HG03039 (cell line): ENCODE data around the gene ADGRE1.

Experiments
- ATAC-seq: cut with Tn5 transposase; IDR thresholded peaks from one replicate; pipeline ENCODE4 v1.9.1; 2021; ENCODE audit warnings: mild to moderate bottlenecking, moderate library complexity; ENCODE audit not compliant: unreplicated experiment

ADGRE1 gene

GRCh38 chr19:6873708-6874431, 13.5 kb upstream of the ADGRE1 start:
- ATAC-seq = no peak

- no peak for ATAC-seq
Measured at GRCh38 chr19:6875218-6875617, 12.2 kb upstream of the ADGRE1 start.

- no peak for ATAC-seq
Measured at GRCh38 chr19:6876748-6877147, 10.6 kb upstream of the ADGRE1 start.

GRCh38 chr19:6877766-6878165, 9.6 kb upstream of the ADGRE1 start:
- no peak for ATAC-seq

- ATAC-seq = no peak
Measured at GRCh38 chr19:6886277-6886897, 992 bp upstream of the ADGRE1 start.

- ATAC-seq = no peak
Measured at GRCh38 chr19:6888967-6889366, 1.6 kb downstream of the ADGRE1 start.

GRCh38 chr19:6890401-6890913, 3.1 kb downstream of the ADGRE1 start:
- no peak for ATAC-seq

- no peak for ATAC-seq
Measured at GRCh38 chr19:6890938-6891337, 3.6 kb downstream of the ADGRE1 start.

GRCh38 chr19:6891761-6892385, 4.5 kb downstream of the ADGRE1 start:
- ATAC-seq = no peak

GRCh38 chr19:6894313-6894712, 6.9 kb downstream of the ADGRE1 start:
- ATAC-seq = no peak

- ATAC-seq = no peak
Measured at GRCh38 chr19:6903446-6903845, 16.1 kb downstream of the ADGRE1 start.

GRCh38 chr19:6906559-6907060, 19.2 kb downstream of the ADGRE1 start:
- no peak for ATAC-seq

GRCh38 chr19:6911523-6911922, 24.1 kb downstream of the ADGRE1 start:
- no peak for ATAC-seq

GRCh38 chr19:6914321-6914720, 26.9 kb downstream of the ADGRE1 start:
- no peak for ATAC-seq

GRCh38 chr19:6916952-6917351, 29.6 kb downstream of the ADGRE1 start:
- ATAC-seq = no peak

GRCh38 chr19:6925386-6925785, 38.0 kb downstream of the ADGRE1 start:
- no peak for ATAC-seq

GRCh38 chr19:6925801-6926751, 38.7 kb downstream of the ADGRE1 start:
- no peak for ATAC-seq

- no peak for ATAC-seq
Measured at GRCh38 chr19:6930190-6930589, 42.8 kb downstream of the ADGRE1 start.

GRCh38 chr19:6935069-6935468, 47.7 kb downstream of the ADGRE1 start:
- ATAC-seq = no peak

GRCh38 chr19:6935618-6936017, 48.2 kb downstream of the ADGRE1 start:
- ATAC-seq = no peak

- no peak for ATAC-seq
Measured at GRCh38 chr19:6945733-6946132, 58.4 kb downstream of the ADGRE1 start.
